ENCODE measurements around the gene TPD52L1.

GRCh38 chr6:125264476-125264875 lies 110.9 kb downstream of the TPD52L1 start:
- no peak for TF ChIP-seq FOXK1 (CRISPR knock-in tag; IDR thresholded peaks at IDR 0.05; ENCODE audit: borderline replicate concordance, low read depth)
- TF ChIP-seq, protein P1, sequence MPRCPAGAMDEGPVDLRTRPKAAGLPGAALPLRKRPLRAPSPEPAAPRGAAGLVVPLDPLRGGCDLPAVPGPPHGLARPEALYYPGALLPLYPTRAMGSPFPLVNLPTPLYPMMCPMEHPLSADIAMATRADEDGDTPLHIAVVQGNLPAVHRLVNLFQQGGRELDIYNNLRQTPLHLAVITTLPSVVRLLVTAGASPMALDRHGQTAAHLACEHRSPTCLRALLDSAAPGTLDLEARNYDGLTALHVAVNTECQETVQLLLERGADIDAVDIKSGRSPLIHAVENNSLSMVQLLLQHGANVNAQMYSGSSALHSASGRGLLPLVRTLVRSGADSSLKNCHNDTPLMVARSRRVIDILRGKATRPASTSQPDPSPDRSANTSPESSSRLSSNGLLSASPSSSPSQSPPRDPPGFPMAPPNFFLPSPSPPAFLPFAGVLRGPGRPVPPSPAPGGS (CRISPR knock-in tag; IDR thresholded peaks at IDR 0.05), result no peak
- no peak for TF ChIP-seq MXD1 (CRISPR knock-in tag; IDR thresholded peaks at IDR 0.05)
- TF ChIP-seq, protein P2, sequence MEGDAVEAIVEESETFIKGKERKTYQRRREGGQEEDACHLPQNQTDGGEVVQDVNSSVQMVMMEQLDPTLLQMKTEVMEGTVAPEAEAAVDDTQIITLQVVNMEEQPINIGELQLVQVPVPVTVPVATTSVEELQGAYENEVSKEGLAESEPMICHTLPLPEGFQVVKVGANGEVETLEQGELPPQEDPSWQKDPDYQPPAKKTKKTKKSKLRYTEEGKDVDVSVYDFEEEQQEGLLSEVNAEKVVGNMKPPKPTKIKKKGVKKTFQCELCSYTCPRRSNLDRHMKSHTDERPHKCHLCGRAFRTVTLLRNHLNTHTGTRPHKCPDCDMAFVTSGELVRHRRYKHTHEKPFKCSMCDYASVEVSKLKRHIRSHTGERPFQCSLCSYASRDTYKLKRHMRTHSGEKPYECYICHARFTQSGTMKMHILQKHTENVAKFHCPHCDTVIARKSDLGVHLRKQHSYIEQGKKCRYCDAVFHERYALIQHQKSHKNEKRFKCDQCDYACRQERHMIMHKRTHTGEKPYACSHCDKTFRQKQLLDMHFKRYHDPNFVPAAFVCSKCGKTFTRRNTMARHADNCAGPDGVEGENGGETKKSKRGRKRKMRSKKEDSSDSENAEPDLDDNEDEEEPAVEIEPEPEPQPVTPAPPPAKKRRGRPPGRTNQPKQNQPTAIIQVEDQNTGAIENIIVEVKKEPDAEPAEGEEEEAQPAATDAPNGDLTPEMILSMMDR (CRISPR knock-in tag; IDR thresholded peaks at IDR 0.05), result no peak
- TF ChIP-seq MAFK (conservative IDR thresholded peaks at IDR 0.05 in 1 of 2, IDR thresholded peaks at IDR 0.05 in 1 of 2; ENCODE audit: low read length in 2 of 2), result no peak
- no peak for TF ChIP-seq ZNF263 (CRISPR knock-in tag; IDR thresholded peaks at IDR 0.05)
- TF ChIP-seq POLR2A (IDR thresholded peaks at IDR 0.05; ENCODE audit: insufficient read depth in 1 of 2, low read depth in 2 of 2, low read length in 2 of 2), result no peak
- TF ChIP-seq SMARCC2 (IDR thresholded peaks at IDR 0.05), result no peak
- TF ChIP-seq TAF1 (CRISPR knock-in tag; IDR thresholded peaks at IDR 0.05), result no peak
- TF ChIP-seq CEBPZ (IDR thresholded peaks at IDR 0.05; ENCODE audit: low read length), result no peak
- TF ChIP-seq FOXA1 (IDR thresholded peaks at IDR 0.05), result no peak
- TF ChIP-seq FOXA1 (CRISPR knock-in tag; IDR thresholded peaks at IDR 0.05), result no peak
- no peak for TF ChIP-seq ZNF317 (CRISPR knock-in tag; IDR thresholded peaks at IDR 0.05)
- no peak for TF ChIP-seq ZNF589 (CRISPR knock-in tag; conservative IDR thresholded peaks at IDR 0.05)
- no peak for TF ChIP-seq ZNF850 (CRISPR knock-in tag; conservative IDR thresholded peaks at IDR 0.05)
